HepG2 (cell line): ENCODE data around the gene THRA. TPM values are rescaled to one million over a fixed set of nuclear protein-coding genes. Genes with fewer than 3 reads are reported as not detected.

Source experiments
- ATF7 ChIP-seq, 2 experiments: fragments of 450-650 bp in 1 of 2; sonication (generic) in 1 of 2; formaldehyde crosslinking in 1 of 2; IDR thresholded peaks; 2 replicates each; pipeline versions ENCODE4 v1.4.0 to v1.6.1; 2016 to 2020; ENCODE audit warnings: antibody characterized with exemption in 1 of 2, mild to moderate bottlenecking in 1 of 2, missing genetic modification reagents in 1 of 2
- HDAC2 ChIP-seq: sonication (generic); formaldehyde crosslinking; IDR thresholded peaks from 2 replicates; pipeline ENCODE4 v1.4.0; 2020; ENCODE audit warnings: missing genetic modification reagents
- HES4 ChIP-seq: sonication (generic); formaldehyde crosslinking; IDR thresholded peaks from 2 replicates; pipeline ENCODE4 v1.9.0; 2021; ENCODE audit warnings: mild to moderate bottlenecking, missing genetic modification reagents, borderline replicate concordance
- IRX3 ChIP-seq: sonication (generic); formaldehyde crosslinking; IDR thresholded peaks from 2 replicates; pipeline ENCODE4 v1.8.1; 2023; ENCODE audit warnings: mild to moderate bottlenecking, low read depth, missing genetic modification reagents, borderline replicate concordance
- KDM1A ChIP-seq: IDR thresholded peaks from 2 replicates; pipeline ENCODE4 v1.6.1; 2016; ENCODE audit warnings: missing compliant biosample characterization
- KLF11 ChIP-seq: IDR thresholded peaks from 2 replicates; pipeline ENCODE4 v1.6.1; 2016; ENCODE audit warnings: missing compliant biosample characterization
- RELA ChIP-seq: sonication (generic); formaldehyde crosslinking; IDR thresholded peaks from 2 replicates; pipeline ENCODE4 v1.4.0; 2020; ENCODE audit warnings: missing genetic modification reagents
- SIN3A ChIP-seq: IDR thresholded peaks from 2 replicates; pipeline ENCODE4 v1.6.1; 2011; ENCODE audit warnings: low read depth, mild to moderate bottlenecking, control low read depth, low read length, borderline replicate concordance
- TCF7 ChIP-seq: sonication (generic); IDR thresholded peaks from 2 replicates; pipeline ENCODE4 v1.6.1; 2016; ENCODE audit warnings: antibody characterized with exemption, low read depth
- TRIM24 ChIP-seq: sonication (generic); formaldehyde crosslinking; IDR thresholded peaks from 2 replicates; pipeline ENCODE4 v1.8.0; 2022; ENCODE audit warnings: mild to moderate bottlenecking, missing genetic modification reagents
- ZBTB20 ChIP-seq: sonication (generic); formaldehyde crosslinking; IDR thresholded peaks from 2 replicates; pipeline ENCODE4 v1.8.1; 2023; ENCODE audit warnings: missing genetic modification reagents, low read depth, mild to moderate bottlenecking, borderline replicate concordance
- ZNF20 ChIP-seq: sonication (generic); formaldehyde crosslinking; IDR thresholded peaks from 2 replicates; pipeline ENCODE4 v1.4.0; 2020; ENCODE audit warnings: mild to moderate bottlenecking, moderate library complexity, missing genetic modification reagents
- ZNF329 ChIP-seq: sonication (generic); formaldehyde crosslinking; IDR thresholded peaks from 2 replicates; pipeline ENCODE4 v1.9.0; 2021; ENCODE audit warnings: low read depth, mild to moderate bottlenecking, missing genetic modification reagents
- ZNF709 ChIP-seq: sonication (generic); formaldehyde crosslinking; IDR thresholded peaks from 2 replicates; pipeline ENCODE4 v1.5.0; 2020; ENCODE audit warnings: mild to moderate bottlenecking, missing genetic modification reagents
- ZNF761 ChIP-seq: sonication (generic); formaldehyde crosslinking; conservative IDR thresholded peaks from 2 replicates; pipeline ENCODE4 v1.4.0; 2020; ENCODE audit warnings: mild to moderate bottlenecking, missing genetic modification reagents
- polyA plus RNA-seq, 8 experiments: library from polyadenylated mRNA; depleted of rRNA in 3 of 8; stranded (reverse) in 7 of 8; unstranded in 1 of 8; fragments of >200 nt; fragmentation: Illumina TruSeq in 4 of 8; extraction: Trizol in 4 of 8; gene quantifications; 2 replicates each; pipeline versions ENCODE4 v1.2.1 to v1.2.3, GENCODE V29; 2011 to 2016; ENCODE audit warnings: low read depth in 4 of 8, missing spikeins in 1 of 8, mixed read lengths in 1 of 8; ENCODE audit not compliant: insufficient read depth in 1 of 8
- total RNA-seq, 5 experiments: library from RNA; depleted of rRNA; stranded (reverse); fragments of >200 nt; fragmentation: Illumina TruSeq; extraction: Trizol; gene quantifications; 2 replicates each; pipeline ENCODE4 v1.2.3, GENCODE V29; 2016; ENCODE audit warnings: low read depth in 1 of 5
- TF ChIP-seq, protein P1 (sequence below), 2 experiments: sonication (generic) in 1 of 2; formaldehyde crosslinking in 1 of 2; IDR thresholded peaks; 2 replicates each; pipeline versions ENCODE4 v1.4.0 to v1.6.1; 2016 to 2020; ENCODE audit warnings: borderline replicate concordance in 1 of 2, low read depth in 1 of 2, mild to moderate bottlenecking in 1 of 2, missing genetic modification reagents in 1 of 2
- TF ChIP-seq, protein P2 (sequence below): sonication (generic); formaldehyde crosslinking; IDR thresholded peaks from 2 replicates; pipeline ENCODE4 v1.8.1; 2023; ENCODE audit warnings: missing genetic modification reagents, mild to moderate bottlenecking, borderline replicate concordance
- TF ChIP-seq, protein P3 (sequence below): IDR thresholded peaks from 2 replicates; pipeline ENCODE4 v1.6.1; 2016; ENCODE audit warnings: control low read depth
- TF ChIP-seq, protein P4 (sequence below): IDR thresholded peaks from 2 replicates; pipeline ENCODE4 v1.6.1; 2016
- TF ChIP-seq, protein P5 (sequence below), 2 experiments: fragments of 450-650 bp in 1 of 2; sonication (generic) in 1 of 2; formaldehyde crosslinking; IDR thresholded peaks; 2 replicates each; pipeline versions ENCODE4 v1.5.0 to v1.8.0; 2020 to 2022; ENCODE audit warnings: mild to moderate bottlenecking in 1 of 2, missing genetic modification reagents in 1 of 2

Gene THRA
- total and polyA plus RNA-seq, 2 of the 13 experiments (the other 11 are each of a cell fraction or from before 2014, with no cell fraction given), result 8.0 to 9.9 TPM

DNA sequence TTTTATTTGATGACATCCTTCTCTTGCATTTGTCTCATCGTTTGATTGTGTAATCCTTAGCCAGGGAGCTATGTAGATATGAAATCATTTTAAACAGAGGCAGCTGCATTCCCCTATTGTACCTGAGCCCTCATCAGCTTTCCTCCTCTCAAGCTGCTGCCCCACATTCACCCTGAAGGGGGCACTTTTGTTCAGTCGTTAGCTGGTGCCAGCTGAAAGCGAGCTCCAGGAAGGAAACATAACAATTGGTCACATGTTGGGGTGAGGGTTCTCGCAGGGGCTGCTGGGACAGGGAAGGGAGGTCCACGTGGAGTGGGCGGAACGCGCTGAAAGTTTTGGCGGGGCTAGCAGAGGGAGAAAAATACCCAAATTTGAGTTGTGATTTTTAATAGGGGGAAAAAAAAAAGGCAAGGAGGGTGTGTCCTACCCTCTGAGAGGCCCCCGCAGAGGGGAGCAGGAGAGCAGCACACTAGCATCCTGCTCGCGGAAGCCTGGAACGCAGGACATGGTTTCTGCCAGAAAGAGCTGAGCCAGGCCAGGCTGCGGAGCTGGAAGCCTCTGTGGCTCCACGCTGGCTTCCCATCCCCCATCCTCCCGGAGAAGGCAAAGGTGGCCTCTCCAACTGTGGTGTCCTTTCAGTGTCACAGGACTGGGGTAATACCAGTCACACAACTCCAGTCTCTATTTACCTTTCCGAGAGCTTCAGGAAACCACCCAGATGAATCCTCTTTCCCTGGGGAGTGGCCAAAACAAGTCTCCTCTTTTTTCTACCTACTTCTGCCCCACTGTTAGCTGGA is 50.5 kb downstream of the THRA start (continued):
- TF ChIP-seq, protein P1, sequence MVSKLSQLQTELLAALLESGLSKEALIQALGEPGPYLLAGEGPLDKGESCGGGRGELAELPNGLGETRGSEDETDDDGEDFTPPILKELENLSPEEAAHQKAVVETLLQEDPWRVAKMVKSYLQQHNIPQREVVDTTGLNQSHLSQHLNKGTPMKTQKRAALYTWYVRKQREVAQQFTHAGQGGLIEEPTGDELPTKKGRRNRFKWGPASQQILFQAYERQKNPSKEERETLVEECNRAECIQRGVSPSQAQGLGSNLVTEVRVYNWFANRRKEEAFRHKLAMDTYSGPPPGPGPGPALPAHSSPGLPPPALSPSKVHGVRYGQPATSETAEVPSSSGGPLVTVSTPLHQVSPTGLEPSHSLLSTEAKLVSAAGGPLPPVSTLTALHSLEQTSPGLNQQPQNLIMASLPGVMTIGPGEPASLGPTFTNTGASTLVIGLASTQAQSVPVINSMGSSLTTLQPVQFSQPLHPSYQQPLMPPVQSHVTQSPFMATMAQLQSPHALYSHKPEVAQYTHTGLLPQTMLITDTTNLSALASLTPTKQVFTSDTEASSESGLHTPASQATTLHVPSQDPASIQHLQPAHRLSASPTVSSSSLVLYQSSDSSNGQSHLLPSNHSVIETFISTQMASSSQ (IDR thresholded peaks at IDR 0.05; ENCODE audit: low read depth), result no peak
- TF ChIP-seq, protein P1 (CRISPR knock-in tag; IDR thresholded peaks at IDR 0.05; ENCODE audit: borderline replicate concordance), result peak; percentile 72
- TF ChIP-seq ZNF761, result peak; percentile 79; the same call in 1 of the 2 replicates
- peak; percentile 89; the same call in 1 of the 2 replicates for TF ChIP-seq SIN3A
- TF ChIP-seq, protein P2, sequence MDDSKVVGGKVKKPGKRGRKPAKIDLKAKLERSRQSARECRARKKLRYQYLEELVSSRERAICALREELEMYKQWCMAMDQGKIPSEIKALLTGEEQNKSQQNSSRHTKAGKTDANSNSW (CRISPR knock-in tag), result no peak
- no peak for TF ChIP-seq TRIM24
- TF ChIP-seq, protein P3, sequence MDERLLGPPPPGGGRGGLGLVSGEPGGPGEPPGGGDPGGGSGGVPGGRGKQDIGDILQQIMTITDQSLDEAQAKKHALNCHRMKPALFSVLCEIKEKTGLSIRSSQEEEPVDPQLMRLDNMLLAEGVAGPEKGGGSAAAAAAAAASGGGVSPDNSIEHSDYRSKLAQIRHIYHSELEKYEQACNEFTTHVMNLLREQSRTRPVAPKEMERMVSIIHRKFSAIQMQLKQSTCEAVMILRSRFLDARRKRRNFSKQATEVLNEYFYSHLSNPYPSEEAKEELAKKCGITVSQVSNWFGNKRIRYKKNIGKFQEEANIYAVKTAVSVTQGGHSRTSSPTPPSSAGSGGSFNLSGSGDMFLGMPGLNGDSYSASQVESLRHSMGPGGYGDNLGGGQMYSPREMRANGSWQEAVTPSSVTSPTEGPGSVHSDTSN (CRISPR knock-in tag), result peak; percentile 21; the same call in 1 of the 2 replicates
- no peak for TF ChIP-seq KDM1A (CRISPR knock-in tag)
- TF ChIP-seq HES4 (CRISPR knock-in tag), result peak; percentile 66; the same call in 1 of the 2 replicates
- no peak for TF ChIP-seq ZNF20 (CRISPR knock-in tag)
- TF ChIP-seq ZBTB20 (CRISPR knock-in tag), result peak; percentile 84; the same call in 1 of the 2 replicates
- no peak for TF ChIP-seq TCF7
- TF ChIP-seq, protein P4, sequence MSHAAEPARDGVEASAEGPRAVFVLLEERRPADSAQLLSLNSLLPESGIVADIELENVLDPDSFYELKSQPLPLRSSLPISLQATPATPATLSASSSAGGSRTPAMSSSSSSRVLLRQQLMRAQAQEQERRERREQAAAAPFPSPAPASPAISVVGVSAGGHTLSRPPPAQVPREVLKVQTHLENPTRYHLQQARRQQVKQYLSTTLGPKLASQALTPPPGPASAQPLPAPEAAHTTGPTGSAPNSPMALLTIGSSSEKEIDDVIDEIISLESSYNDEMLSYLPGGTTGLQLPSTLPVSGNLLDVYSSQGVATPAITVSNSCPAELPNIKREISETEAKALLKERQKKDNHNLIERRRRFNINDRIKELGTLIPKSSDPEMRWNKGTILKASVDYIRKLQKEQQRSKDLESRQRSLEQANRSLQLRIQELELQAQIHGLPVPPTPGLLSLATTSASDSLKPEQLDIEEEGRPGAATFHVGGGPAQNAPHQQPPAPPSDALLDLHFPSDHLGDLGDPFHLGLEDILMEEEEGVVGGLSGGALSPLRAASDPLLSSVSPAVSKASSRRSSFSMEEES (CRISPR knock-in tag), result peak; percentile 96
- TF ChIP-seq IRX3 (CRISPR knock-in tag), result peak; percentile 62; the same call in 1 of the 2 replicates
- no peak for TF ChIP-seq ZNF329
- TF ChIP-seq ZNF709 (CRISPR knock-in tag), result no peak; the same call in 1 of the 2 replicates
- peak; percentile 96 for TF ChIP-seq KLF11
- TF ChIP-seq HDAC2 (CRISPR knock-in tag), result peak; percentile 65
- TF ChIP-seq ATF7 (IDR thresholded peaks at IDR 0.05), result no peak
- 0 out of 2 replicates have a peak, but pooled peaks have one; percentile 69 for TF ChIP-seq ATF7 (CRISPR knock-in tag; IDR thresholded peaks at IDR 0.05)
- TF ChIP-seq RELA (CRISPR knock-in tag), result no peak; the same call in 1 of the 2 replicates
- TF ChIP-seq, protein P5, sequence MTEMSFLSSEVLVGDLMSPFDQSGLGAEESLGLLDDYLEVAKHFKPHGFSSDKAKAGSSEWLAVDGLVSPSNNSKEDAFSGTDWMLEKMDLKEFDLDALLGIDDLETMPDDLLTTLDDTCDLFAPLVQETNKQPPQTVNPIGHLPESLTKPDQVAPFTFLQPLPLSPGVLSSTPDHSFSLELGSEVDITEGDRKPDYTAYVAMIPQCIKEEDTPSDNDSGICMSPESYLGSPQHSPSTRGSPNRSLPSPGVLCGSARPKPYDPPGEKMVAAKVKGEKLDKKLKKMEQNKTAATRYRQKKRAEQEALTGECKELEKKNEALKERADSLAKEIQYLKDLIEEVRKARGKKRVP (CRISPR knock-in tag; IDR thresholded peaks at IDR 0.05), result peak in 1 of 2 experiments; percentile 79; a peak in 2 of 4 replicates
